HG03066 (cell line): Measurements from ENCODE around the gene NDUFB4.

ENCODE experiments used
- ATAC-seq: cut with Tn5 transposase; IDR thresholded peaks from one replicate; pipeline ENCODE4 v1.9.1; 2021; ENCODE audit warnings: low read depth; ENCODE audit not compliant: unreplicated experiment

The NDUFB4 gene

DNA sequence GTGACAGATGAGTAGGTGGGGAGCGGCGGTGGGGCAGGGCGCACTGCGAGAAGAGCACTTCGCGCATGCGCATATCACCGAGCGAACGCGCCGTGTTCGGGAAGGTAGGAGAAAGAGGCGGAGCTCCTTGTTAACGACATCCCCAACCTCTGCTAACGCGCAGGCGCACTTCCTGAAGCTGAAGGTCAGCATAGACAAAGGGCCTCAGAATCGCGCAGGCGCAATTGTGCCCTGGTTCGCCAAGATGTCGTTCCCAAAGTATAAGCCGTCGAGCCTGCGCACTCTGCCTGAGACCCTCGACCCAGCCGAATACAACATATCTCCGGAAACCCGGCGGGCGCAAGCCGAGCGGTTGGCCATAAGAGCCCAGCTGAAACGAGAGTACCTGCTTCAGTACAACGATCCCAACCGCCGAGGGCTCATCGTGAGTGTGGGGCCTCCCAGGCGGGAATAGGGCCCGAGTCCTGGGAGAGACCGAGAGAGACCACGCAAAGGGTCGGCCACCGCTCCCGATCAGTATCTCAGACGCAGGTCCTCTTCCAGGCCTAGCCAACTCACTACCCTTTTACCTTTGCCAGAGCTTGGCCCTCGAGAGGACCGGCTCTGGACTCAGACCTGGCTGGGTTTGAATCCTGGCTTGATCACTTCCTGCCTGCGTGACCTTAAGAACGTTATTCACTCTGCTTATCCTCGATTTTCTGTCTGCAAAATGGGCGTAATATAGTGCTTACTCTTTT lies at the start of gene NDUFB4:
TSS of gene NDUFB4 (plus strand) at position 221 of the 737 bp plus-strand sequence. CDS start at position 245, 24 bp downstream.
- ATAC-seq = peak; percentile 95

DNA sequence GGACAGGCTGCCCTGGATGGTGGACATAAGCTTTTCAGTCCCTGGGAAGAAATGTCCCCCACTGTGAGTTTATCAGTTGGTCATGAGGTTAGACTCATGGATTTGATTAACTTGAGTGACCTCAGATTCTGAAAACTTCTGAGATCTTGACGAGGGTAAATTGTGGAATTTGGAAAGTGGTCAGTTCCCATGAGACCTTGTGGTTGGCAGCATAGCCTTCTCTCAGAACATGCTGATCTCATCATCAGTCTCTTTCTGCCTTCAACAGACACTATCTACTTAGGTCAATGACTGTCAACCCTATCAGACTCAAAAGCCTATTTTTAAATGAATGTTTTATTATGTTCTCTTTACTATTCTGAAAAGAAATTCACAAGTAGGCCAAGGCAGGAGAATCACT lies 45.6 kb upstream of the NDUFB4 start:
- ATAC-seq = no peak

- ATAC-seq = no peak
Measured at GRCh38 chr3:120552184-120553172, 43.7 kb upstream of the NDUFB4 start.

- no peak for ATAC-seq
Measured at GRCh38 chr3:120554812-120555606, 41.1 kb upstream of the NDUFB4 start.

- no peak for ATAC-seq
Measured at GRCh38 chr3:120555657-120556509, 40.3 kb upstream of the NDUFB4 start.

GRCh38 chr3:120557115-120557514 lies 39.0 kb upstream of the NDUFB4 start:
- no peak for ATAC-seq

DNA sequence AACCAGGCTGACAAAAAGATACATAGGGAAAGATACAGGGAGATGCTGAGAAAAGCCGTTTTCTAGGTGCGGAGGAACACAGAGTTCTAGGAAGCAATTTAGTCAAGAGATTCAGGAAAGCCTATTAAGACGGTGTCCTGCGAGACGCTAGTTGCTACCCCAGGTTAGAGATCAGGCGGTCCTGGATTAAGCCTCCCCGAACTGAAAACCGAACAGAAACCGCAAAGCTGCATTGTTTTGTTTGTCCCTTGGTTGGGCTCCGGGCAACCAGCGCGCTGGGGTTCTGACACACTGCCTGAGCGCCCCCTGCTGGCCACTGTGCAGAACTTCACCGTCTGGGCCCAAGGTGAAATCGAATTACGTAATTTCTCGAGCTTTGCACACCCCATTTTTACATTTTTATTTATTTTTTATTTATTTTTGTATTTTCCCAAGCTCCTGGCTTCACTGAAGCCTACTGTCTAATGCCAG lies 37.3 kb upstream of the NDUFB4 start:
- ATAC-seq = peak; percentile 85

- ATAC-seq = peak; percentile 22
Measured at GRCh38 chr3:120559242-120560061, 36.7 kb upstream of the NDUFB4 start.

DNA sequence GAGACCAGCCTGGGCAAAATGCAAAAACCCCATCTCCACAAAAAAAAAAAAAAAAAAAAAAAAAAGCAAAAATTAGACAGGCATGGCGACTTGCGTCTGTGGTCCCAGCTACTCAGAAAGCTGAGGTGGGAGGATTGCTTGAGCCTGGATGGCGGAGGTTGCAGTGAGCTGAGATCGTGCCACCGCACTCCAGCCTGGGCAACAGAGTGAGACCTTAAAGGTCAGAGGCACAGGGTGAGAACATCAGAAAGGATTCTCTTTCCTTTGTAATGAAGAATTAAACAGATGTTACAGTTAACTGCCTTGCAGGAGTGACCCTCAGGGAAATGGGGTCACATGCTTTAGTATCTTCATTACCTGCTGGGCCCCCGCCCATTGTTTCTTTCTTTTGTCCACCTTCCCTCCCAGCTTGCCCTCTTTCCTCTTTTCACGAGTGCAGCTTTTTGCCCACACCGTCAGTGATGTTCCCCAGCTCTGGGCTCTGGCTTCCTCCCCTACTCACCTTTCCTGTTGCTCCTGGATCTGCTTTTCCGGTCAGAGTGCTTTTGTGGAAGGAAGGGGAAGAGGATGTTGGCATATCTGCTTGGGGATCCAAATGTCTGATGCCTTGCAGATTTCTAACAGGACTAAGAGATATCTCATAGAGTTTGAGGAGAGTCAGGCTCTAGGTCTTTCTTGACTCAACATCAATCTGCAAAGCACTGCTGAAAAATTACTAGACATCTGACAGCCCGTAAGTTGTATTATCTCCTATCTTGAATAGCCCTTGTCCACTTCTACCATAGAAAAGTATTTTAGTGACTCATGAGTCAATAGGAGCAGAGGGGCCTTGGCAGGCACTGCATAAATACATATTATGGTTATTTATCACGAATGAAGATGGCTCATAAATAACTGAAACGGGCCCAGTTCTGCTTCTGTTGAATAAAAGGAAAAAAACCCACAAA lies 35.6 kb upstream of the NDUFB4 start:
- no peak for ATAC-seq

- ATAC-seq = no peak
Measured at GRCh38 chr3:120561251-120562045, 34.7 kb upstream of the NDUFB4 start.

GRCh38 chr3:120563356-120564022 lies 32.6 kb upstream of the NDUFB4 start:
- no peak for ATAC-seq

GRCh38 chr3:120566243-120566975 lies 29.7 kb upstream of the NDUFB4 start:
- ATAC-seq = no peak

GRCh38 chr3:120567370-120568201 lies 28.6 kb upstream of the NDUFB4 start:
- ATAC-seq = no peak

DNA sequence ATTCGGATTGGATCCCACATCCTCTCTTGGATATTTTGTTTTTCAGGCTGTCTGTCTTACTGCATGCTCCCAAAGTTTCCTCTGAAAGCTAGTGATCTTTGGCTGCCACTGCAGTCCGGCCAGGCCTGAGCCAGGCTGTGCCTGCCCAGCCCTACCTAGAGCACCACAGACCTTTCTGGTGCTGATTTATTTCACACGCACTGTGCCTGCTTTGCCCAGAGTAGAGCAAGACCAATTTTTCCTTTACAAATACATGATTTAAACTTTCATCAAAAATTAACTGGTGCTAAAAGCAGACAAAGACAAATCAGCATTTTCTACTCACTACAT lies 28.0 kb upstream of the NDUFB4 start:
- ATAC-seq = no peak

GRCh38 chr3:120568598-120568997 lies 27.5 kb upstream of the NDUFB4 start:
- no peak for ATAC-seq
